Hepatocyte (in vitro differentiated cells): ENCODE measurements around the gene DYNLRB2. TPM values are rescaled to one million over a fixed set of nuclear protein-coding genes. Genes with fewer than 3 reads are reported as not detected.

ENCODE experiments used
- DNase-seq: peaks from one replicate; pipeline ENCODE4 v3.0.0-alpha.2; 2016; ENCODE audit warnings: low spot score
- H2AFZ ChIP-seq: fragments of 200-600 bp; sonication (generic); 2 replicates; pipeline ENCODE4 v1.6.0; 2016; ENCODE audit warnings: antibody characterized with exemption, mild to moderate bottlenecking
- H3K27ac ChIP-seq: fragments of 200-600 bp; sonication (generic); 2 replicates; pipeline ENCODE4 v1.5.1; 2016; ENCODE audit warnings: mild to moderate bottlenecking
- H3K27me3 ChIP-seq: fragments of 200-600 bp; sonication (generic); 2 replicates; pipeline ENCODE4 v1.6.1; 2016
- H3K36me3 ChIP-seq: fragments of 200-600 bp; sonication (generic); replicated peaks from 2 replicates; pipeline ENCODE4 v1.5.1; 2016; ENCODE audit warnings: low read depth; ENCODE audit not compliant: insufficient read depth
- H3K4me1 ChIP-seq: fragments of 200-600 bp; sonication (generic); 2 replicates; pipeline ENCODE4 v1.5.1; 2016; ENCODE audit warnings: mild to moderate bottlenecking, moderate library complexity; ENCODE audit not compliant: insufficient read depth
- H3K4me2 ChIP-seq: fragments of 200-600 bp; sonication (generic); 2 replicates; pipeline ENCODE4 v1.6.0; 2016
- H3K4me3 ChIP-seq: fragments of 200-600 bp; sonication (generic); 2 replicates; pipeline ENCODE4 v1.5.1; 2016; ENCODE audit warnings: mild to moderate bottlenecking
- H3K79me2 ChIP-seq: fragments of 200-600 bp; sonication (generic); 2 replicates; pipeline ENCODE4 v1.6.0; 2017; ENCODE audit warnings: mild to moderate bottlenecking
- H3K9me2 ChIP-seq: fragments of 200-600 bp; sonication (generic); replicated peaks from 2 replicates; pipeline ENCODE4 v1.6.0; 2017; ENCODE audit warnings: mild to moderate bottlenecking; ENCODE audit not compliant: insufficient read depth
- H3K9me3 ChIP-seq: fragments of 200-600 bp; sonication (generic); 2 replicates; pipeline ENCODE4 v1.5.1; 2016; ENCODE audit warnings: low read depth, mild to moderate bottlenecking
- H4K20me1 ChIP-seq: fragments of 200-600 bp; sonication (generic); 2 replicates; pipeline ENCODE4 v1.6.0; 2016; ENCODE audit warnings: mild to moderate bottlenecking; ENCODE audit not compliant: insufficient read depth, poor library complexity, severe bottlenecking
- CTCF ChIP-seq: fragments of 200-600 bp; sonication (generic); IDR thresholded peaks from 2 replicates; pipeline ENCODE4 v1.5.1; 2016; ENCODE audit warnings: antibody characterized with exemption, mild to moderate bottlenecking; ENCODE audit not compliant: poor library complexity
- EZH2 ChIP-seq: fragments of 200-600 bp; sonication (generic); IDR thresholded peaks from 2 replicates; pipeline ENCODE4 v1.6.1; 2016; ENCODE audit warnings: antibody characterized with exemption, mild to moderate bottlenecking, borderline replicate concordance
- EZH2phosphoT487 ChIP-seq: fragments of 200-600 bp; sonication (generic); IDR thresholded peaks from one replicate; pipeline ENCODE4 v1.6.1; 2018; ENCODE audit warnings: antibody characterized with exemption, mild to moderate bottlenecking, low read depth, moderate library complexity; ENCODE audit not compliant: unreplicated experiment, severe bottlenecking
- WGBS: methylation state at CpG from one replicate; pipeline ENCODE4 v1.1.6; 2016; ENCODE audit warnings: low lambda C conversion rate; ENCODE audit errors: missing lambda C conversion rate; 5-methylcytosine and 5-hydroxymethylcytosine counted together
- polyA plus RNA-seq: library from polyadenylated mRNA; unstranded; fragments of >200 nt; fragmentation: Nextera tagmentation; extraction: Ambion mirVana; gene quantifications from 2 replicates; pipeline ENCODE4 v1.2.1, GENCODE V29; 2016
- total RNA-seq: library from RNA; depleted of rRNA; stranded (reverse); fragments of >200 nt; gene quantifications from 2 replicates; pipeline ENCODE4 v1.2.3, GENCODE V29; 2014

DYNLRB2 gene
- total and polyA plus RNA-seq, 2 experiments from 2014 or later, result 1.4 TPM; not detected in 1

- no peaks in the 10 kb centered on the region for H3K9me3 ChIP-seq
- H3K79me2 ChIP-seq, result no peaks in the 10 kb centered on the region
- no peak for DNase-seq
- WGBS, result 71% methylated on average over 2 of the region's 2 CpGs
- H3K4me2 ChIP-seq, result no peak overlapping the region
- no peak overlapping the region for H3K27ac ChIP-seq
- no peak overlapping the region for H3K4me3 ChIP-seq
- no peaks in the 10 kb centered on the region for H3K9me2 ChIP-seq
- TF ChIP-seq CTCF, result no peak
- TF ChIP-seq EZH2, result no peak
- TF ChIP-seq EZH2phosphoT487, result no peak
- H3K4me1 ChIP-seq, result peaks cover 5% of the 10 kb centered on the region
- no peaks in the 10 kb centered on the region for H4K20me1 ChIP-seq
- no peaks in the 10 kb centered on the region for H3K36me3 ChIP-seq
- H2AFZ ChIP-seq, result no peak overlapping the region
- H3K27me3 ChIP-seq, result peaks cover 29% of the 10 kb centered on the region
These were observed 4.6 kb upstream of the DYNLRB2 start for GRCh38 chr16:80536238-80536637.

- no peak overlapping the region for H3K27ac ChIP-seq
- H2AFZ ChIP-seq, result peak overlapping the region; percentile 97
- peaks cover 6% of the 10 kb centered on the region for H3K27me3 ChIP-seq
- TF ChIP-seq EZH2, result no peak
- TF ChIP-seq EZH2phosphoT487, result no peak
- no peak for TF ChIP-seq CTCF
- no peaks in the 10 kb centered on the region for H3K79me2 ChIP-seq
- H3K9me2 ChIP-seq, result no peaks in the 10 kb centered on the region
- H3K4me2 ChIP-seq, result peak overlapping the region; percentile 79
- no peaks in the 10 kb centered on the region for H3K9me3 ChIP-seq
- H3K4me3 ChIP-seq, result peak overlapping the region; percentile 84
- H3K36me3 ChIP-seq, result no peaks in the 10 kb centered on the region
- peaks cover 5% of the 10 kb centered on the region for H3K4me1 ChIP-seq
- WGBS, result 23% methylated on average over 5 of the region's 6 CpGs
- H4K20me1 ChIP-seq, result no peaks in the 10 kb centered on the region
- no peak for DNase-seq
These were observed 507 bp downstream of the DYNLRB2 start for GRCh38 chr16:80541306-80541694.

GRCh38 chr16:80543162-80543561, 2.4 kb downstream of the DYNLRB2 start:
- Histone ChIP-seq H3K4me3 (no peak overlapping the region), H3K4me1 (peaks cover 5% of the 10 kb centered on the region), H3K27ac (peak overlapping the region; percentile 50), H3K9me3 (no peaks in the 10 kb centered on the region), H3K9me2 (no peaks in the 10 kb centered on the region), H3K79me2 (no peaks in the 10 kb centered on the region), H3K4me2 (no peak overlapping the region), H4K20me1 (no peaks in the 10 kb centered on the region), H3K36me3 (no peaks in the 10 kb centered on the region), H2AFZ (no peak overlapping the region), H3K27me3 (no peaks in the 10 kb centered on the region)
- no peak for TF ChIP-seq EZH2phosphoT487
- no peak for TF ChIP-seq CTCF
- no peak for TF ChIP-seq EZH2
- 68% methylated on average over 2 of the region's 2 CpGs for WGBS
- DNase-seq, result peak; percentile 19

- H3K27me3 ChIP-seq, result no peaks in the 10 kb centered on the region
- WGBS, result 80% methylated on average over 6 of the region's 6 CpGs
- H4K20me1 ChIP-seq, result no peaks in the 10 kb centered on the region
- H3K27ac ChIP-seq, result no peak overlapping the region
- peaks cover 5% of the 10 kb centered on the region for H3K4me1 ChIP-seq
- H2AFZ ChIP-seq, result no peak overlapping the region
- no peak overlapping the region for H3K4me3 ChIP-seq
- no peak for DNase-seq
- no peaks in the 10 kb centered on the region for H3K36me3 ChIP-seq
- H3K9me2 ChIP-seq, result no peaks in the 10 kb centered on the region
- H3K9me3 ChIP-seq, result no peaks in the 10 kb centered on the region
- TF ChIP-seq CTCF, result no peak
- no peak for TF ChIP-seq EZH2
- TF ChIP-seq EZH2phosphoT487, result no peak
- no peak overlapping the region for H3K4me2 ChIP-seq
- H3K79me2 ChIP-seq, result no peaks in the 10 kb centered on the region
These were observed 3.5 kb downstream of the DYNLRB2 start for GRCh38 chr16:80544326-80544725.
